ENCODE measurements around the gene NFIX.

GRCh38 chr19:13016245-13016627 lies 21.0 kb downstream of the NFIX start:
- TF ChIP-seq POLR2A (IDR thresholded peaks at IDR 0.05) (no peak), CTCF (IDR thresholded peaks at IDR 0.05) (no peak), EP300 (IDR thresholded peaks at IDR 0.05) (no peak)

Measured in ovary (tissue), 3 donors.